SU-DHL-6 (cell line): ENCODE results near the gene GYPC.

Source experiments
- CTCF ChIP-seq: fragments of 200-600 bp; sonication (generic); IDR thresholded peaks from one replicate; pipeline ENCODE4 v1.5.1; 2017; ENCODE audit warnings: antibody characterized with exemption, mild to moderate bottlenecking, low read length, moderate library complexity; ENCODE audit not compliant: insufficient read depth, poor library complexity, severe bottlenecking
- EZH2phosphoT487 ChIP-seq: fragments of 200-600 bp; sonication (generic), shearing (Covaris generic); conservative IDR thresholded peaks from 2 replicates; pipeline ENCODE4 v1.6.1; 2018; ENCODE audit warnings: mild to moderate bottlenecking, antibody characterized with exemption, low read length, moderate library complexity, mixed read lengths

GRCh38 chr2:126731353-126731752, 75.4 kb downstream of the GYPC start:
- TF ChIP-seq CTCF (no peak), EZH2phosphoT487 (no peak)
